Measurements from ENCODE around the gene BAZ1A. TPM values are rescaled to one million over a fixed set of nuclear protein-coding genes. Genes with fewer than 3 reads are reported as not detected.

The BAZ1A gene
- total and polyA plus RNA-seq, 2 of the 8 experiments (the other 6 are each of a cell fraction or from before 2014, with no cell fraction given), result 8.0 to 23.1 TPM

- no peak overlapping the region for H3K56ac ChIP-seq (replicated peaks; ENCODE audit: insufficient read length, low read depth, low read length)
- H3K23me2 ChIP-seq (ENCODE audit: low read depth, low read length), result no peaks in the 10 kb centered on the region
- TF ChIP-seq GTF2F1 (IDR thresholded peaks at IDR 0.05; ENCODE audit: borderline replicate concordance, low read depth, low read length), result no peak
- TF ChIP-seq SIX5 (IDR thresholded peaks at IDR 0.05; ENCODE audit: low read depth, low read length), result no peak
- no peak for TF ChIP-seq SIN3A (conservative IDR thresholded peaks at IDR 0.05 in 1 of 2, IDR thresholded peaks at IDR 0.05 in 1 of 2; ENCODE audit: low read depth in 1 of 2, low read length in 2 of 2)
- no peak for TF ChIP-seq TAF1 (IDR thresholded peaks at IDR 0.05; ENCODE audit: low read depth, low read length)
- no peak for TF ChIP-seq TCF12 (IDR thresholded peaks at IDR 0.05; ENCODE audit: low read depth, low read length)
- TF ChIP-seq PHF8 (conservative IDR thresholded peaks at IDR 0.05; ENCODE audit: low read depth, low read length), result no peak
- no peak for TF ChIP-seq ZNF274 (IDR thresholded peaks at IDR 0.05; ENCODE audit: borderline replicate concordance, extremely low read depth, low read length)
Observed at GRCh38 chr14:34723867-34724266, 151.3 kb downstream of the BAZ1A start.

More at GRCh38 chr14:34723867-34724266, 151.3 kb downstream of the BAZ1A start:
- Histone ChIP-seq H2BK15ac (ENCODE audit: low read length) (no peak overlapping the region), H4K20me1 (replicated peaks in 1 of 2; ENCODE audit: control insufficient read depth in 1 of 2, insufficient read depth in 2 of 2, low read length in 2 of 2) (no peaks in the 10 kb centered on the region), H4K91ac (replicated peaks; ENCODE audit: insufficient read length, low read length) (no peak overlapping the region), H2AK5ac (ENCODE audit: low read depth, low read length) (no peak overlapping the region), H3K4me3 (ENCODE audit: extremely low read depth in 1 of 4, insufficient read depth in 2 of 4, low read depth in 3 of 4, low read length in 4 of 4) (no peak overlapping the region), H4K8ac (ENCODE audit: extremely low read depth, insufficient read depth, low read length) (no peak overlapping the region), H3K9me3 (ENCODE audit: insufficient read depth in 2 of 2, low read depth in 1 of 2, low read length in 1 of 2) (no peaks in the 10 kb centered on the region), H3K14ac (ENCODE audit: insufficient read length) (no peak overlapping the region), H2AFZ (ENCODE audit: low read length) (no peak overlapping the region), H3K23ac (ENCODE audit: insufficient read length) (no peak overlapping the region), H3K79me1 (ENCODE audit: low read depth, low read length) (no peaks in the 10 kb centered on the region), H3K27ac (ENCODE audit: low read depth, low read length) (no peak overlapping the region), H3K27me3 (replicated peaks in 1 of 4; ENCODE audit: control insufficient read depth in 3 of 4, extremely low read depth in 1 of 4, insufficient read depth in 3 of 4, low read length in 3 of 4) (no peaks in the 10 kb centered on the region), H3K36me3 (ENCODE audit: control insufficient read depth in 2 of 4, insufficient read depth in 4 of 4, low read length in 3 of 4) (no peaks in the 10 kb centered on the region), H3K4ac (replicated peaks; ENCODE audit: insufficient read length, low read depth, low read length) (peak overlapping the region; percentile 14), H3K79me2 (ENCODE audit: control insufficient read depth in 1 of 2, insufficient read depth in 2 of 2, low read length in 2 of 2) (no peaks in the 10 kb centered on the region), H2BK12ac (ENCODE audit: low read depth, low read length) (no peak overlapping the region), H3K4me2 (ENCODE audit: insufficient read depth in 1 of 2, low read depth in 2 of 2, low read length in 2 of 2) (no peak overlapping the region), H3K18ac (ENCODE audit: extremely low read depth, low read length) (no peak overlapping the region), H2BK120ac (replicated peaks; ENCODE audit: low read depth, low read length) (no peak overlapping the region), H3K4me1 (replicated peaks in 1 of 4; ENCODE audit: control insufficient read depth in 3 of 4, insufficient read depth in 4 of 4, low read length in 3 of 4) (no peaks in the 10 kb centered on the region), H3K9ac (replicated peaks in 1 of 4; ENCODE audit: extremely low read depth in 1 of 4, low read depth in 3 of 4, low read length in 3 of 4) (no peak overlapping the region), H4K5ac (ENCODE audit: insufficient read length, low read depth, low read length) (no peak overlapping the region), H2BK5ac (ENCODE audit: low read depth, low read length) (no peak overlapping the region), H2BK20ac (ENCODE audit: low read length) (no peak overlapping the region)
- DNase-seq (ENCODE audit: low read depth in 1 of 2, low spot score in 2 of 2), result no peak
- WGBS, 2 experiments (ENCODE audit: extremely low coverage in 1 of 2, insufficient coverage in 1 of 2, insufficient read length in 1 of 2, insufficient replicate concordance in 2 of 2, low coverage in 1 of 2, low lambda C conversion rate in 2 of 2, missing lambda C conversion rate in 1 of 2), result 93% methylated on average over 3 of the region's 3 CpGs; no CpG with 5 or more reads in 1 of the 2 experiments
- POLR2A ChIA-PET (ENCODE audit: partially characterized antibody), result interaction anchor here (1.2 kb wide), 1 partner anchor 259 kb away, joined by 3 read pairs; the partner anchor contains the start of gene SRP54
- CTCF ChIA-PET (ENCODE audit: partially characterized antibody), result interaction anchor here (0.6 to 4.4 kb wide), 10 partner anchors 9 to 1066 kb away, joined by 3 to 63 read pairs (median 7); no protein-coding TSS in a partner anchor
- FAIRE-seq, result no peak
